Natural killer cell (primary cell): ENCODE results near the gene THRSP. TPM values are rescaled to one million over a fixed set of nuclear protein-coding genes. Genes with fewer than 3 reads are reported as not detected.
A peak's percentile ranks its signal among the peaks of the same experiment; 100 is the strongest.

Experiments
- ATAC-seq, 3 donors: fragments of 150-1000 bp in 2 of 3; fragments of 200-7000 bp in 1 of 3; cut with Tn5 transposase; 1 replicate in 1 of 3; 2 replicates in 2 of 3; pipeline ENCODE4 v1.10.0; 2021; ENCODE audit warnings: mild to moderate bottlenecking in 2 of 3, moderate library complexity in 2 of 3
- DNase-seq, 2 donors: peaks; one replicate each; pipeline versions ENCODE4 v3.0.0 to v3.0.0-alpha.2; 2013 to 2021; ENCODE audit warnings: mixed read lengths in 1 of 2
- H3K27ac ChIP-seq: one replicate; pipeline ENCODE4 v1.5.1; 2013; ENCODE audit warnings: mild to moderate bottlenecking, low read length
- H3K27me3 ChIP-seq: one replicate; pipeline ENCODE4 v1.6.1; 2013; ENCODE audit warnings: low read length; ENCODE audit not compliant: control insufficient read depth, insufficient read depth
- H3K36me3 ChIP-seq: one replicate; pipeline ENCODE4 v1.6.1; 2013; ENCODE audit warnings: low read length; ENCODE audit not compliant: control insufficient read depth, insufficient read depth
- H3K4me1 ChIP-seq: one replicate; pipeline ENCODE4 v1.6.1; 2013; ENCODE audit warnings: low read length; ENCODE audit not compliant: control insufficient read depth, insufficient read depth
- H3K4me3 ChIP-seq: one replicate; pipeline ENCODE4 v1.5.1; 2013; ENCODE audit warnings: low read length
- H3K9me3 ChIP-seq: one replicate; pipeline ENCODE4 v1.6.1; 2013; ENCODE audit warnings: low read length; ENCODE audit not compliant: control insufficient read depth, insufficient read depth
- H3K27ac Mint-ChIP-seq, 2 donors: one replicate each; pipeline ENCODE4 v1.8.0; 2022; ENCODE audit warnings: mild to moderate bottlenecking in 2 of 2, mixed read lengths in 2 of 2, moderate library complexity in 1 of 2
- H3K27me3 Mint-ChIP-seq, 2 donors: one replicate each; pipeline ENCODE4 v1.8.0; 2022; ENCODE audit warnings: low read depth in 2 of 2, mixed read lengths in 2 of 2
- H3K36me3 Mint-ChIP-seq: one replicate; pipeline ENCODE4 v1.8.0; 2022; ENCODE audit warnings: mixed read lengths
- H3K4me1 Mint-ChIP-seq, 2 donors: one replicate each; pipeline ENCODE4 v1.8.0; 2022; ENCODE audit warnings: mixed read lengths in 2 of 2
- H3K4me3 Mint-ChIP-seq: one replicate; pipeline ENCODE4 v1.8.0; 2022; ENCODE audit warnings: mild to moderate bottlenecking, moderate library complexity, mixed read lengths
- H3K9me3 Mint-ChIP-seq, 2 donors: one replicate each; pipeline ENCODE4 v1.8.0; 2022; ENCODE audit warnings: mixed read lengths in 2 of 2
- CTCF ChIP-seq: fragments of 200-600 bp; IDR thresholded peaks from one replicate; pipeline ENCODE4 v1.8.0; 2022; ENCODE audit warnings: antibody characterized with exemption
- WGBS: methylation state at CpG from one replicate; pipeline ENCODE4 v1.1.7; 2013; ENCODE audit warnings: missing lambda C conversion rate; ENCODE audit not compliant: insufficient coverage; 5-methylcytosine and 5-hydroxymethylcytosine counted together
- intact Hi-C: fragments of 100-400 bp; cut with micrococcal nuclease; formaldehyde crosslinking; loops from one replicate; pipeline ENCODE4 v1.14.2; 2022
- total RNA-seq, 4 donors: library from RNA; stranded (reverse); fragments of 120-200 nt in 1 of 4; gene quantifications; one replicate each; pipeline versions ENCODE4 v1.2.3 to v1.2.4, GENCODE V29; 2013 to 2022

The THRSP gene
- total RNA-seq, 3 donors from 2014 or later (not counting 1 experiment from before 2014, with no cell fraction given): not detected

- Histone ChIP-seq H3K36me3 (no peaks in the 10 kb centered on the region), H3K9me3 (no peaks in the 10 kb centered on the region), H3K4me1 (peaks cover 44% of the 10 kb centered on the region), H3K27ac (peak overlapping the region; percentile 71), H3K4me3 (peak overlapping the region; percentile 92), H3K27me3 (no peaks in the 10 kb centered on the region)
- no peak for TF ChIP-seq CTCF
- ATAC-seq (no peak), DNase-seq (peak in 1 of 2 donors; percentile 8)
- no peaks in the 10 kb centered on the region for H3K9me3 Mint-ChIP-seq
- intact Hi-C loops: no loop called here
- peak overlapping the region; percentile 90 for H3K4me3 Mint-ChIP-seq
- H3K27me3 Mint-ChIP-seq: no peaks in the 10 kb centered on the region
- H3K4me1 Mint-ChIP-seq: peaks cover 45 to 57% of the 10 kb centered on the region in 2 donors
- no peaks in the 10 kb centered on the region for H3K36me3 Mint-ChIP-seq
- H3K27ac Mint-ChIP-seq: peak overlapping the region; percentile 68 to 83
- 31% methylated on average over 19 of the region's 21 CpGs for WGBS
These were observed 14.8 kb downstream of the THRSP start for GRCh38 chr11:78078218-78079167.

DNA sequence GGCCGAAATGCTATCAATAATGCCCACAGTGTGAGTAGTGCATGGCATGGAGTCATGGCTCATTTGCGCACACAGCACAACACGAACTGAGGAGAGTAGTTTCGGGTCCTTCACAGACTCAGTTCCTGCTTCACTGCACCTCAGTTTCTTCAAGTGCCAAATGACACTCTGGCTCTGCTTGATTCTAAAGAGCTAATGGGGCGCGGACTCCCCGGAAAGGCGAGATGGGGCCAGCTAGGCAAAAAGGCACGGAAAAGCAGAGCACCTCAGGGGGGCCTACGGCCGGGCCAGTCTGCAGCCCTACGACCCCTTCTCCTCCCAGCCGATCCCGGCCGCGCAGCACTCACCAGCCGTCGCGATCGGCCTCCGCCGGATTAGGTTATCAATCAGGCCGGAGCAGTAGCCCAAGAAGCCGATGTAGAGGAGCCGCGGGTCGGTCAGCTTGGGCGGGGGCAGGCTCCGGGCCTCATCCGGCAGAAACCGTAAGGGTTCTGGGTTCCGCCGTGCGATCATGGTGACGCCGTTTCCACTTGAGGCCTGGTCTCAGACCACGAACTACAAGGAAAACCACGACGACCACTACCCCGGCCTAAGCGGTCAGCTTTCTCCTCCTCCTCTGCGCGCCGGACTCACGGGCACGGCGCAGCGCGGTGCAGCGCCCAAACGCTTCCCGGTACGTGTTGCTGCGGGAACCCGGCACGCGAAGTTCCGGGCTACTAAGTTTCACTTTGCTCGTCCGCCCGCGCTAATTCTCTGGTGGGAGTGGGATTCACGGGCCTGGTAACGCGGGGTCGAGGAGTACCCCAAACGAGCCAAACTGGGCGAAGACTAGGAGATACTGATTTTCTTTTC is 15.8 kb downstream of the THRSP start, which contains the start of gene NDUFC2:
NDUFC2 (minus strand) TSS at position 631 of the 852 bp plus-strand sequence; CDS start at position 513, 118 bp downstream.
- peak within 1 kb of the TSS; percentile 71 for H3K27ac ChIP-seq
- no peaks in the 10 kb centered on the region for H3K9me3 Mint-ChIP-seq
- peaks cover 44 to 50% of the 10 kb centered on the region in 2 donors for H3K4me1 Mint-ChIP-seq
- no peaks in the 10 kb centered on the region for H3K36me3 Mint-ChIP-seq
- H3K36me3 ChIP-seq: no peaks in the 10 kb centered on the region
- no peak for TF ChIP-seq CTCF
- peak within 1 kb of the TSS; percentile 90 for H3K4me3 Mint-ChIP-seq
- H3K4me1 ChIP-seq: peaks cover 44% of the 10 kb centered on the region
- H3K9me3 ChIP-seq: no peaks in the 10 kb centered on the region
- H3K4me3 ChIP-seq: peak within 1 kb of the TSS; percentile 92
- H3K27me3 Mint-ChIP-seq: no peaks in the 10 kb centered on the region
- ATAC-seq (peak; percentile 86 to 90 (median 89)), DNase-seq (peak; percentile 64 to 82)
- WGBS: under 1% methylated on average over 68 of the region's 68 CpGs
- intact Hi-C loops: no loop called here
- no peaks in the 10 kb centered on the region for H3K27me3 ChIP-seq
- H3K27ac Mint-ChIP-seq: peak within 1 kb of the TSS; percentile 68 to 83

GRCh38 chr11:78080084-78080817 is 16.6 kb downstream of the THRSP start:
- H3K27me3 Mint-ChIP-seq: no peaks in the 10 kb centered on the region
- DNase-seq: no peak
- peak overlapping the region; percentile 68 to 83 for H3K27ac Mint-ChIP-seq

More at GRCh38 chr11:78080084-78080817, 16.6 kb downstream of the THRSP start:
- H3K36me3 ChIP-seq: no peaks in the 10 kb centered on the region
- peak overlapping the region; percentile 71 for H3K27ac ChIP-seq
- intact Hi-C loops: no loop called here
- no peaks in the 10 kb centered on the region for H3K36me3 Mint-ChIP-seq
- H3K27me3 ChIP-seq: no peaks in the 10 kb centered on the region
- TF ChIP-seq CTCF: no peak
- peak overlapping the region; percentile 92 for H3K4me3 ChIP-seq
- peaks cover 44% of the 10 kb centered on the region for H3K4me1 ChIP-seq
- H3K4me1 Mint-ChIP-seq: peaks cover 39 to 44% of the 10 kb centered on the region in 2 donors
- WGBS: 72% methylated on average over 23 of the region's 23 CpGs
- no peaks in the 10 kb centered on the region for H3K9me3 Mint-ChIP-seq
- ATAC-seq: no peak
- H3K4me3 Mint-ChIP-seq: peak overlapping the region; percentile 90
- no peaks in the 10 kb centered on the region for H3K9me3 ChIP-seq
